HG03460 (cell line): ENCODE measurements around the gene DNHD1.

Experiments
- ATAC-seq: cut with Tn5 transposase; IDR thresholded peaks from one replicate; pipeline ENCODE4 v1.9.1; 2021; ENCODE audit not compliant: unreplicated experiment

Gene DNHD1

DNA sequence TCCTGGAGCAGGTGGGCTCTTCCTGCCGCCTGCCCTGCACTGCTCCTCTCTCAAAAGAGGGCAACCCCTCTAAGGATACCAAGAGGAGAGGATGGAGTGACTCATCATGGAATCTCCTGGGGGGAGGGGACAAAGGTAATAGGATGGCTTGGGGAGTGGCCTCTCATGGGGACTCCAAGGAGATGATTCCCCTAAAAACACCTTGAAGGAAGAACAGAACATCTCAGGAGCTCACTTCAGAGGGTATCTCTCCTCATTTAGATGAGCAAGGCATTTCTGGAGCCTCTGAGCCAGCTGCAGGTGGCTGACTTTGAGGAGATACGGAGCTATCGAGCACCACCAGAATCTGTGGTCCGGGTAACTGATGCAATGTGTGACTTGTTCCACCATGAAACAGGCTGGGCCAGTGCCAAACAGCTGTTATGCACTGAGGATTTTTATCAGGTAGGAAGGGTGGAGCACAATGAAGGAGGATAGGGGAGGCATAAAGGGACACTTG lies 66.1 kb downstream of the DNHD1 start:
- ATAC-seq: no peak

DNA sequence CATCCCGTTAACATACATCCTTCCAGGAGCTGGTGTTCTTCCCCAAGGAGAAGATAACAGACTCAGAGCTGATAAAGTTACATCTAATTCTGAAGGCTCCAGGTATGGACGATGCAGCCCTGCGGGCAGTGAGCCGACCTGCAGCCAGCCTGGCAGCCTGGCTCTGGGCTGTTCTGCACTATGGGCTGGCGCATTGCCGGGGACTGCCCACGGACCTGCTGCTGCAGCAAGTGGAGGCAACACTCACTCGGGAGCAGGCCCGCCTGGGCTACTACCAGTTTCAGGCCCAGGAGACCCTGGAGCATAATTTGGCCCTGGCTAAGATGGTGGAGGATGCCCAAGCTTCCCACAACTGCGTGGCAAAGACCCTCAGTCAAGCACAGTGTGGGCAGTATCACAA lies 66.6 kb downstream of the DNHD1 start:
- ATAC-seq: no peak

DNA sequence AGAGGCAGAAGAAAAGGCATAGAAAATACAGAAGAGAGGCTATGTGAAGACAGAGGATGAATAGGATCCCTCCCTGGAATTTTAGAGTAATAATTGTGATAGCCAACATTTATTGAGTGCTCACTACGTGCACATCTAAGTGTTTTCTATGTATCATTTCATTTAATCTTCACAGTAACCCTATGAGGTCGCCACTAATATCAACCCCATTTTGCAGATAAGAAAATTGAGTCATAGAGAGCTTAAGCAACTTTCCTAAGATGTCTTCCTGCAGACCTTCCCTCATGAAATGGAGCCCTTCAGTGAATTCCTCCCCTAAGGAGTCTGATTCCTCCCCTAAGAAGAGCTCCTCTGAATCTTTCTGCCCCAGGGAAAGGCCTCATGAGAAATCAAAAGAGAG lies 68.2 kb downstream of the DNHD1 start:
- no peak for ATAC-seq

DNA sequence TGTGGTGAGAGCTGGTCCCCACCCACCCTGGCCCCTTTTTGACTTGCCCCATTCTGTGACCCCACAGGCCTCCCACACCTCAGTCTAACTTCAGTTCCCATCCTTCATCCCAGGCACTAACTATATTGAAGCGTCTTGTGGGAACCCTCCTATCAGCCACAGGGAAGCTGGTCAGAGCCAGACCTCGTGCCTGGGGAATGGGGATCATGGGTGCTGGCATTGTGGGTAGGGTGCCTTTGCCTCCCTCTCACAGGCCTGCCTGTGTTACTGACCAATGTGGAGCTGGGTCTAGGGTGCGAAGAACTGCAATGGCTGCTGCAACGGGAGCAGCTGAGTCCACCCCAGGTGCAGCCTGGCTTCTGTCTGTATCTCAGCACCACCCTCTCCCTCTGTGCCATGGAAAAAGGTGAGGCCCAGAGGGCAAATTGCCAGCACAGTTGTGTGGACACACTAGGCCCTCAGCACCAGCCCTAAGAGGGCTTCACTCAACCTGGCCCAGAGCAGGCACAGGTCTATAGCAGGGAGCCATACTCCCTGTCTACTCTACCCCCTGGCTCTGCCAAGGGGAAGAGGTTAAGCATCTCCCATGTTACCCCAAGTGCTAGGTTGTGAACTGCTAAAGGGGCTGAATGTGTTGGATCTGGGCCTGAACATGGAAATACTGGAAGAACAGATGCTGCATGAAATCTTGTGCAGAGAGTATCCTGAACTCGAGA lies 69.1 kb downstream of the DNHD1 start:
- no peak for ATAC-seq

DNA sequence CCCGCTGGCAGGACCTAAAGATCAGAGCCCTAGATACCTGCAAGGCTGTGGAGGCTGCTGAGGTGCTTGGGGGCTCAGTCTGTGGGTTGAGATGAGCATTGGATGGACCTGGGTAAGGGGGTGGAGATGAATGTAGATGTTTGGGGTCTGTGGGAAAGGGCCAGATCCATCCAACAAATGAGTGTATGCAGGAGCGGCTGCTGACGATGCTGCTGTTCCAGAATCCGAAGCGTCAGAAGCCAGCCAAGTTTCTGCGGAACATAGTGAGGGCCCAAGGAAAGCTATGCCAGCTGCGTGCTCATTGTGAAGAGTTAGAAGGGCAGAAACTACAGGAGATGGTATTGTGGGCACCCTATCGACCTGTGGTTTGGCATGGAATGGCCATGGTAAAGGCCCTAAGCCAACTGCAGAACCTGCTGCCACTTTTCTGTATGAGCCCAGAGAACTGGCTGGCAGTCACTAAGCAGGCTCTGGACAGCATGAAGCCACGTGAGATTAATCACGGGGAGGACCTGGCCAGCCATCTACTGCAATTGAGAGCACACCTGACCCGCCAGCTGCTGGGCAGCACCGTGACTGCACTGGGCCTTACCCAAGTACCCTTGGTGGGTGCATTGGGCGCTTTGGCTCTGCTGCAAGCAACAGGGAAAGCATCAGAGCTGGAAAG lies 69.8 kb downstream of the DNHD1 start:
- ATAC-seq: no peak

DNA sequence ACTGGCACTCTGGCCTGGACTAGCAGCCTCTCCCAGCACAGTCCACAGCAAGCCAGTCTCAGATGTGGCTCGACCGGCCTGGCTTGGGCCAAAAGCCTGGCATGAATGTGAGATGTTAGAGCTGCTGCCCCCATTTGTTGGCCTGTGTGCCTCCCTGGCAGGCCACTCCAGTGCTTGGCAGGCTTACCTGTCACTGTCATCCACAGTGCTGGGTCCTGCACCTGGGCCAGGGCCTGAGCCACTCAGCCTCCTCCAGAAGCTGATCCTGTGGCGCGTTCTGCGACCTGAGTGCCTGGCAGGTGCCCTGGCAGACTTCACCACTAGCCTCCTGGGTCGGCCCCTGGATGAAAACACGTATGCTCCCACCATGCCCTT lies 70.3 kb downstream of the DNHD1 start:
- no peak for ATAC-seq

DNA sequence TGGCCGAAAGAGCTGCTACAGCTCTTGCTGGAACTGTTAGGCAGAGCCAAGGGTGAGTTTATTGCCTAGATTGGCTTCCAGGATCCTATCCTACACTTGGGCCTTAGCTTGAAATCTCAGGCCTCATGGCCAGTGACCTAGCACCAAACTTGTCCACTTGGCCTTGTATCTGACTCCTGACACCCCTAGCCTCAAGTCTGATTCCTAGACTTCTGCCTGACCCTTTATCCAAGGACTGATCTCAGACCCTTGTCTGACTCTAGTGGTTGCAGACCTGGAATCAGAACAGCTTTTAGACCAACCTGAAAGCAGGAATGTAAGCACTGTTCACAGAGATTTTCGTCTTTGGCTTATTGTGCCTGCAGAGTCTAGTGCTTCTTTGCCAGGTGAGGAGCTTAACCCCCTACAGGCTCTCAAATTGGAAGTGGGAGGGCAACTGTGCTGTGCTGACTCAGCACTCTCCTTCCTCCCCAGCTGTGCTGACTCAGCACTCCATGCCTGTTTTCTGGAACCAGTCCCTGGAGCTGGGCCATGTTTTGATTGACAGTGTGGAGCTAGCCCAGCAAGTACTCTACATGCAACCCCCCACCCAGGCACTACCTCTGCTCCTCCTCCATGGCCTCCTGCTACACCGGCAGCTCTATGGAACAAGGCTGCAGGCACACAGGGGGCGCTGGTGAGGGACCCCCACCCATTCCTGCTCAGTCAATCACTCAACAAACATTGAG lies 71.3 kb downstream of the DNHD1 start:
- ATAC-seq: no peak

DNA sequence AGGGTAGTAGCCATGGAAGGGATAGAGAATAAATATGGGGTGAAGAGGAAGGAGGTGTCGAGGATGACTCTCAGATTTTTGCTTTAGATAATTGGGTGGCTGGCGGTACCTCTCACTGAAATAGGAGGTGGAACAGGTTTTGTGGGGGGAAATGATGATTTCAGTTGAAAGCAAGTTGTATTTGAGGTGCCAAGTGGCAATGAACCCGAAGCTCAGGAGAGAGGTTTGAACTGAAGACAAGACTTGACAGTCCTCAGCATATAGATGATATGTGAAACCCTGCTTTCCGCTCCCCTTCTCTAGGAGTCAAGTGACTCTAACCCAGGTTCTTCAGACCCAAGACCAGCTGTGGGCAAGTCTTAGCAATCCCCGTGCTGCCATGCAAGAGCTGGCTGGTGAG lies 72.6 kb downstream of the DNHD1 start:
- no peak for ATAC-seq

DNA sequence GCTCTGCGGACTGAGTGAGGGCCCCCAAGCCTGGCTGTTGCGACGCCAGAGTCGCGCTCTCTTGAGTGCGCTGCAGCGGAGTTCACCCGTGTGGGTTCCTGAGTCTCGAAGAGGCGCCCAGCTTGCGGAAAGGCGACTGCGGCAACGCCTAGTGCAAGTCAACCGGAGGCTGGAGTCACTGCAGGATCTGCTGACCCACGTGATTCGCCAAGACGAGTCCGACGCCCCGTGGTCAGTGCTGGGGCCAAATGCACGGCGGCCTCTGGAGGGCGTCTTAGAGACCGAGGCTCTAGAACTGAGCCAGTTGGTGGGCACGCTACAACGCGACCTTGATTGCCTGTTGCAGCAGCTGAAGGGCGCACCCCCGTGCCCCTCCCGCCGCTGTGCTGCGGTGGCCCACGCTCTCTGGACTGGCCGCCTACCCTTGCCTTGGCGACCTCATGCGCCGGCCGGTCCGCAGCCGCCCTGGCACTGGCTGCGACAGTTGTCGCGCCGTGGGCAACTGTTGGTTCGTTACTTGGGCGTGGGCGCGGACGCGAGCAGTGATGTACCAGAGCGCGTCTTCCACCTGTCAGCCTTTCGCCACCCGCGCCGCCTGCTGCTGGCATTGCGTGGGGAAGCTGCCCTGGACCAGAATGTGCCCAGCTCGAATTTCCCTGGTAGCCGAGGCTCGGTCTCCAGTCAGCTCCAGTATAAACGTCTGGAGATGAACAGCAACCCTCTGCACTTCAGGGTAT lies 73.8 kb downstream of the DNHD1 start:
- no peak for ATAC-seq

DNA sequence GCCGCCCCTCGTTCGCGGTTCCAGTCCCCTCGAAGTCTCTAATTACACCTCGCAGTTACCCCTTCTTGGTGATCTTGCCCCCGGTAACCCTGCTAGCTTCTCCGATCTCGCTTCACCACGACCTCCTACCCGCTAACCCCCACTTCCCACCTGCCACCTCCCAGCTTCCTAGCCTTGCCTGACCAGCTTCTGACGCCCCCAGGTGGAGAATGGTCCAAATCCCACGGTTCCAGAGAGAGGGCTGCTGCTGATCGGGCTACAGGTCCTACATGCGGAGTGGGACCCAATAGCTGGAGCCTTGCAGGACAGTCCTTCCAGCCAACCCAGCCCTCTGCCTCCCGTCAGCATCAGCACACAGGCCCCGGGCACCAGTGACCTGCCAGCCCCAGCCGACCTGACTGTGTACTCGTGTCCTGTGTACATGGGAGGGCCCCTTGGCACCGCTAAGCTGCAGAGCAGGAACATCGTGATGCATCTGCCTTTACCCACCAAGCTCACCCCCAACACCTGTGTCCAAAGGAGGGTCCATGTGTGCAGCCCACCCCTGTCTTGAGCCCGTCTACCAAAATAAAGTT lies 74.4 kb downstream of the DNHD1 start:
- no peak for ATAC-seq

DNA sequence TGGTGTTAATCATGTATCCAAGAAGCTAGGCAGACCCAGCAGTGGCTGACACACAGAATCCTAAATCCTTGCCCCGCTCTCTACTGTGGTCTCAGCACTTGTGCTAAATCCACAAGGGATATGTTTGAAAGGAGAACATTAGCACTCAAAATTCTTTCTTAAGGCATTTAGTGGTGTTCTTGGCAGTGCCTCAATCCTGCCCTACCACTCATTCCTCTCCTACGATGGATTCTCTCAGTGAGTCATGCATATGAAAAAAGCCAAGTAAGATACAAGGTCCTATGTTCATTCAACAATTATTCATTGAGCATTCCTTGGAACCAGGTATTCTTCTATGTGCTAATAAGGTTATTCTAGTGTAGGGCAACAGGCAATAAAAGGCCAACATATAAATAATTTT lies 75.1 kb downstream of the DNHD1 start:
- no peak for ATAC-seq

DNA sequence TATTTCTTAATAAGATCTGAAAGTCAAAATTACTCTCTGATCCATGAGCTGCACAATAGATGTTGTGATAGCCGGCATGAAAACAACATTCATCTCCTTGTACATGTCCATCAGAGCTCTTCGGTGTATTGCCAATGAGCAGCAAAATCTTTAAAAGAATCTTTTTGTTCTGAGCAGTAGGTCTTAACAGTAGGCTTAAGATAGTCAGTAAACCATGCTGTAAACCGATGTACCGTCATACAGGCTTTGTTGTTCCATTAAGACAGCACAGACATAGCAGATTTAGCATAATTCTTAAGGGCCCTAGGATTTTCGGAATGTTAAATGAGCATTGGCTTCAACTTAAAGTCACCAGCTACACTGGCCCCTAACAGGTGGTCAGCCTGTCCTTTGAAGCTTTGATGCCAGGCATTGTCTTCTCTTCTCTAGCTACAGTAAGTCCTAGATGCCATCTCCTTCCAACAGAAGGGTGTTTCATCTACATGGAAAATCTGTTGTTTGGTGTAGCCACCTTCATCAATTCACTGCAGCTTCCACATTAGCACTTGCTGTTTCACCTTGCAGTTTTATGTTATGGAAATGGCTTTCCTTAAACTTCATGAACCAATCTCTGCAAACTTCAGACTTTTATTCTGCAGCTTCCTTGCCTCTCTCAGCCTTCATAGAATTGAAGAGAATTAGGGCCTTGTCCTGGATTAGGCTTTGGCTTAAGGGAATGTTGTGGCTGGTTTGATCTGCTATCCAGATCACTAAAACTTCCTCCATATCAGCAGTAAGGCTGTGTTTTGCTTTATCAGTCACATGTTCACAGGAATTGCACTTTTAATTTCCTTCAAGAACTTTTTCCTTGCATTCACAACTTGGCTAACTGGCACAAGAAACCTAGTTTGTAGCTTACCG lies 78.0 kb downstream of the DNHD1 start:
- ATAC-seq: no peak

DNA sequence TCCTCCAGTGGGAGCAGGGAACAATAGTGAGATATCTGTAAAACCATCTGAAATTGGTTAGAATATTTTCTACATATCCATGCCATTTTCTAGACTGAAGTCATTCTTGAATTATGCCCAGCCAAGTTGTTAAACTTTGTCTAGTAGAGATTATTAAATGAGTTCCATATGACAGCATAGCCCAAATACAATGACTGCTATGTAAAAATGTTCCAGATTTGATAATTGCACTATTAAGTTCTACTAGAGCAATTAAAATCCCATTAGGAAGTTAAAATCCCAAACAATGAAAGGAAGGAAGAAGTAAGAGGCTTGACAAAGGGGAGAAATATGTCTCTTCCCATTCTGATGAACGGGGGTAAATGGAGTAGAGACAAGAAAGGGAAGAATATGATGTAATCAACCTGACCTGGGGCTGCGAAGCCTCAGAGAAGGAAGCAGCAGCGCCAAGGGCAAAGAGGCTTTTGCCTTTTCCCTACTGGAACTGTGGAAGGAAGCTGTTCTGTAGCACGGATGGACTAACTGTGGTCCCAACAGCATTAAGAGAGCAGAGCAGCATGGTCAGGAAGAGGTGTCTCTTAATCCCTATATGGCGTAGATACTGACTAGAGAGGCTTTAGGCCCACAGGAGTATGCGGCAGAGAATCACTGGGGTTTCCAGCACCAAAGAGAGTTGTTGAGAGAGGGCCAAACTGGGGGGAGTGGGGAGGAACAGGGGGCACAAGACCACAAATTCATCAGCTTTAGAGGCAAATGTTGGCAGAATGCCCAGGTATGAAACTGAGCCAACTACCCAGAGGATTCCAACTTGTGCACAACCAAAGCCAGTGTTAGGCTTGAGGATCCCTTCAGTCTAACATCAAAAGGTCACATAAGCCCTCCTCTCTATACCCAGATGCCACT lies 79.6 kb downstream of the DNHD1 start:
- ATAC-seq: no peak

DNA sequence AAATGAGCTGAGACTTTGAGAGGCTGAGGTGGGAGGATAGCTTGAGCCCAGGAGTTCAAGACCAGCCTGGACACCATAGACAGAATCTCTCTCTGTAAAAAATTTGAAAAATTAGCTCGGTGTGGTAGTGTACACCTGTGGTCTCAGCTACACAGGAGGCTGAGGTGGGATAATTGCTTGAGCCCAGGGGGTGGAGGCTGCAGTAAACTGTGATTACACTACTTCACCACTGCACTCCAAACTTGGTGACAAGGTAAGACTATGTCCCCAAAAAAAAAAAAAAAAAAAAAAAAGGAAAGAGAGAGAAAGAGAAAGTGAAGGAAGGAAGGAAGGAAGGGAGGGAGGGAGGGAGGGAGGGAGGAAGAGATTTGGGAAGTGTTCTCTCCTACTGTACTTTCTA lies 81.1 kb downstream of the DNHD1 start:
- ATAC-seq: no peak

DNA sequence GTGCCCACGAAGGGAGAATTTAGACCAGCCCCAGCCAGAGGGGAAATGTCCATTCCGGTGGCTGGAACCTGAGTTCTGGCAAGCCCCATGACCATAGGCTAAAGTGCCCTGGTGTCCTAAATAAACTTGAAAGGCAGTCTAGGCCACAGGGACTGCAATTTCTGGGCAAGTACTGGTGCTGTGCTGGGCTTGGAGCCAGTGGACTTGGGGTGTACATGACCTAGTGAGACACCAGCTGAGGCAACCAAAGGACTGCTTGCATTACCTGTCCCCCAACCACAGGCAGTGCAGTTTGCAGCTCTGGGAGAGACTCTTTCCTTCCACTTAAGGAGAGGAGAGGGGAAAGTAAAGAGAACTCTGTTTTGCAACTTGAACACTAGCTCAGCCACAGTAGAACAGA lies 82.6 kb downstream of the DNHD1 start:
- ATAC-seq: no peak

DNA sequence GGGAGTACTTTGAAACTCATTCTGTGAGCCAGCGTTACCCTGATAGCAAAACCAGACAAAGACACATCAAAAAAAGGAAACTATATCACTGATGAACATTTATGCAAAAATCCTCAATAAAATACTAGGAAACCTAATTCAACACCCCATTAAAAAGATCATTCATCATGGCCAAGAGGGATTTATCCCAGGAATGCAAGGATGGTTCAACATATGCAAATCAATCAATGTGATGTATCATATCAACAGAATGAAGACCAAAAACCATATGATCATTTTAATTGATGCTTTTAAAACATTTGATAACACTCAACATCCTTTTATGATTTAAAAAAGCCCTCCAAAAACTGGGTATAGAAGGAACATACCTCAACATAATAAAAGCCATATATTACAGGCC lies 86.5 kb downstream of the DNHD1 start:
- ATAC-seq: no peak

DNA sequence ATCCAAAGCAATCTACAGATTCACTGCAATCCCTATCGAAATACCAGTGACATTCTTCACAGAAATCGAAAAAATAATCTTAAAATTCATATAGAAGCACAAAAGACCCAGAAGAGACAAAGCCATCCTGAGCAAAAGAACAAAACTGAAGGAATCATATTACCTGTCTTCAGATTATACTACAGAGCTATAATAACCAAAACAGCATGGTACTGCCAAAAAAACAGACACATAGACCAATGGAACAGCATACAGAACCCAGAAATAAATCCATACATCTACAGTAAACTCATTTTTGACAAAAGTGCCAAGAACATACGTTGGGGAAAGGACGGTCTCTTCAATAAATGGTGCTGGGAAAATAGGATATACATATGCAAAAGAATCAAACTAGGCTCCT lies 87.4 kb downstream of the DNHD1 start:
- ATAC-seq: no peak

DNA sequence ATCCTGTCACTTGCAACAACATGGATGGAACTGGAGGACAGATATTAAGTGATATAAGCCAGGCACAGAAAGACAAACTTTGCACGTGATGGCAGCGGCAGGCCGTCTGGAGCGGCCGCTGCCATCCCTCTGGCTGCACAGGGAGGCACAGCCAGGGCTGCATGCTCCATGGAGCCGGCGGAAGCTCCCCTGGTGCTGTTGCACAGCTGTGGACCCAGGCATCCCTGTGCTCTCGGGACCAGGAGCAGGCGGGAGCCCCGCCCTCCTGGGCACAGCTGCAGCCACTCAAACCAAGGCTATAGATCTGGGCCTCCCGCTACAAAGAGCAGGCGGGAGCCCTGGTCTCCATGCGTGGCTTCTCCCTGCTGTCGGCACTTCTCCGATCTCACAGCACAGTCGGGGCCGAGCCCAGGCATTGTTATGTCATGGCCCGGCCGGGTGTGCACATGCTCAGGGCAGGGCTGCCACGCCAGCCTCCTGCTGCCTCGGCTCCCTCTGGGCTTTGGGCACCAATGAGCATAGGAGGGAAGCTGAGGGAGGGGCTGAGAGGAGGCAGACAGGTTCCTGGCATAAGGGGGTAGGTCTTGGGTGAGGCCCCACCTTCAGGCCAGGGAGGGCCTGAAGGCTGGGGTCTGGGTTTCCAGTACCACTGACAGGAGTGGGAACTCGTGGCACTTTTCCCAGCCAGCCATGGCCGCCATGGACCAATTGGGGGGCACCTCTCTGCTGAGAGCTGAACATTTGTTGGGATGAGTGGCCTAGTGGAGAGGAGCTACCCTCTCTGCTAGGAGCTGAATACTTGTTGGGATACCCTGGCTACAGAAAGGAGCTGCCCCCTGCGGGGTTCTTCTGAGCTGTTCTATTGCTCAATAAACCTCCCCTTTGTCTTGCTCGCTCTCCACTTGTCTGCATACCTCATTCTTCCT lies 89.6 kb downstream of the DNHD1 start:
- ATAC-seq: no peak
